Measurements from ENCODE around the gene MED29. TPM values are rescaled to one million over a fixed set of nuclear protein-coding genes. Genes with fewer than 3 reads are reported as not detected.

MED29 gene
- total RNA-seq, 1 donor from 2014 or later, result 46.8 TPM

DNA sequence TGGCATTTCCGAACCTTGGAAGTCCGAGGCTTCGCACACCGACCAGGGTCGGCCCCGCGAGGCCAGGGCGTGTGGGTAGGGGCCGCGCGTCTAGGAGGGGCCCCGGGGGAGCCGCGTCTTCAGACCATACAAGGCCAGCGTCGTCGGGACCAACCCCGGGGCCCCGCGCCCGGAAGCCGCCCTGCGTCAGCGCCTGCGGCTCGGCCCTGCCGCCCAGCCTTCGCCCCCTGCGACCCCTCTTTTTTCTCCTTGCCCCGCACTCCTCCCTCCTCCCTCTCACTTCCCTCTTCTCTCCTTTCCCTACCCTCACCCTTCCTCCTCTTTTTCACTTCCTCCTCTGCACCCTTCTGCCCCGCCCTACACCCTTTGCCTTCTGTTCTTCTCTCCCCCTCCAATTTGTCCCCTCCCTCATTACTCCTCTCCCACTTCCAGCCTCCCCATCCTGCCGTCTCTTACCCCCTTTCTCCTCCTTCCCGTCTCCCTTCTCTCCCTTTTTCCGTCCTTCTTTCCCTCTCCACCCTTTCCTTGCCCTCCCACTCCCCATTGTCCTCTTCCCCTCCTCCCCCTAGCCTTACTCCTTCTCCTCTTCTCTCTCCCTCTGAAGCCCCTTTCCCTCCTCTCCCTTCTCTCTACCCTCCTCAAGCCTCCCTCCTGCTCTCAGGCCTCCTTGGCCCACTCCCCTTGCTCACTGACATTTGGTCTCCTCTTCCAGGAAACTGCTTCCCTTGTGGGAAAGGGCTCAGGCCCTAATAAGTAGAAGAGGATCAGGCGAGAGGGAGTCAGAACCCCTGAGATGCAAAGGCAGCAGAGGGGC lies 19.0 kb downstream of the MED29 start:
- intact Hi-C loops (cut with micrococcal nuclease), result no loop called here

DNA sequence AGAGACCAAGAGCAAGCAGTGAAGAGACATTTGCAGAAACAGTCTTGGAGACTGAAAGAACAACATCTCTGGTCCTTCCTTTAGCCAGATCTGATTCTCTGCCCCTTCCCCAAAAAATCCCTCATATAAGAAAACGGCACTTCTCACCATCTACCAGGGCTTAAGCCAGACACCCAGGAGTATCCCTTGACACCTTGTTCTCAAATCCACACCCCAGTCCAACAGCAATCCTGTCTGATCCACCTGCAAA lies 19.6 kb downstream of the MED29 start:
- intact Hi-C loops (cut with micrococcal nuclease), result loop anchor here (1.0 kb wide), 2 partner anchors 13 to 198 kb away; no protein-coding TSS in a partner anchor

- intact Hi-C loops (cut with micrococcal nuclease), result loop anchor here (1.0 kb wide), 2 partner anchors 14 to 199 kb away; no protein-coding TSS in a partner anchor
Measured at GRCh38 chr19:39411081-39411831, 20.1 kb downstream of the MED29 start.

- intact Hi-C loops (cut with micrococcal nuclease), result loop anchor here (1.0 to 2.0 kb wide), 16 partner anchors 14 to 1340 kb away; partner anchors contain the start of genes EID2, EID2B, GMFG and MED29
Measured at GRCh38 chr19:39411832-39412099, 20.6 kb downstream of the MED29 start.

DNA sequence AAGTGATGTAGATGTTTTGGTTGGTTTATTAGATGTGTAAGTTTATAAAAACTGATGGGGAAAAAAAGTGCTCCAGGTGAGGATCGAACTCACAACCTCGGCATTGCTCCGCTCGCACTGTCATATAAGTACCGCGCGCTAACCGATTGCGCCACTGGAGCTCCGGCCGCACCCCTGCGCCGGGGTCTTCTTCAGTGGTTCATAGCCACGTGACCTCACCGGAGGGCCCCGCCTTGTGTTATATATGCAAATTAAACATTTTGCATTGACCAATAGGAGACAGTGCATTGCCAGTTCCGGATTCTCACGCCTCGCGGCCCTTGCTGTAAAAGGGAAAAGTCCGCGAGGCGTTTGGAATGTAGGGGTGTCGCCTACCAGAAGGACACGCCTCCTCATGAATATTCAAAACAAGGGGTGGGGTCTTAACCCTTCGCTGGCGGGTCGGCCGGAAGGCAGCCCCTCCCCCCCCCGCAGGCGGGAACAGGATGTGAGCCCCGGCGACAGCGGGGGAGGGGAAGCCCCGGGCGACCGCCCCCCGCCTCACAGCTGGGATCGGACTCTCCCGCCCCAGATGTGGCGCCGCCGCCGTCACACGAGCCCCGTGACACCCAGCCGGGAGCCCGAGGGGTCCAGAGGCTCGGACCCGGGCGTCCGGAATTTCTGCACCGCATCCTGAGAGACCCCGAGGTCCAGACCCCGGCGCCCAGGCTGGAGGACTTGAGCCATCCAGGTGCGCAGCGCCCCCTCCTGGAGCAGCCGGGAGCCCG lies 21.1 kb downstream of the MED29 start, which contains the start of gene PLEKHG2:
Gene PLEKHG2 (plus strand): TSS at position 570 of the 767 bp plus-strand sequence. CDS start 1,418 bp downstream, outside the sequence.
- intact Hi-C loops (cut with micrococcal nuclease), result loop anchor here (1.0 to 2.0 kb wide), 14 partner anchors 18 to 1339 kb away; partner anchors contain the start of genes EID2, EID2B, GMFG and MED29

DNA sequence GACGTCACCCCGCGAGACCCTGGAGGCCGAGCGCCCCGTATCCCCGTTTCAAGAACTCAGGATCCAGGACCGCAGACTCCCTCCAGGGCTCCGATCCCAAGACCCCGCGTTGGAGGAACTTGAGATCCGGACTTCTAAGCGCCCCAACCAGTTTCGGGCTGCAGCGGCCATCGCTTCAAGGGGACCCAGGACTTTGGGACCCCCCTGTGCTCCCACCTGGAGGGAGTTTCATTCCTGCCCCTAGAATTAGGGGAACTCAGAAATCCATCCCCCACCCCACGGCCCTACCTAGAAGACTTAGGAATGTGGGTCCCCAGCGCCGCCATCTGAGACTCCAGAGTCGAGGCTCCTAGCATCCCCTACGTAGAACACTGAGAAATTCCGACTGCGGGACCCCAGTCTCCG lies 21.7 kb downstream of the MED29 start:
- intact Hi-C loops (cut with micrococcal nuclease), result loop anchor here (1.0 to 2.0 kb wide), 14 partner anchors 17 to 1338 kb away; partner anchors contain the start of genes EID2, EID2B, GMFG and MED29

DNA sequence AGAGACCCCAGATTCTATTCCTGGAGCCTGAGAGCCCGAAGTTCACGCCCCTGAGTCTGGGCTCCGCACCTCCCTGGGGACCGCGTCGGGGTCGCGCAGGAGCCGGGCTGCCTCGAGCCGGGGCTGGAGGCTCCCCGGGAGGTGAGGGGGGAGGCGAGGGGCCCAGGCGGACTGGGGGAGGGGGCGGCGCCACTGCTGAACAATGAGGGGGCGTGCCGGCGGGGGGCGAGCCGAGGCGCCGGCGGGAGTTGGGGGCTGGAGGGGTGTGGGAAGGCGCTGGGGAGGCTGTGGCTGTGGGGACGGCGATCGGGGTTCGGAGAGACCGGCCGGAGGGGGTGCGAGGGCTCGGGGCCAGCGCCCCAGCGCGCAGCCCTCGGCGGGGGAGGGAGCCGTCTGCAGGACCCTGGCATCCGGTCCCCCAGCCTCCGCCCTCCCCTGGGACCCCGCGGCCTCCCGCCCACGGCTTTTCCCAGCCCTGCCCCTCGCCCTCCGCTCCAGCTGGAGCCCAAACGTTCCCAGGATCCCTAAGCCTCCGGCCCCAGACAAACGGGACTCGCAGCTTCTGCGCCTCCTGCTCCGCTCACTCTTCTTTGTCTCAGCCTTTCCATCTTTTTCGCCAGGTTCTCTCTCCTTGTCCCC lies 22.2 kb downstream of the MED29 start:
- intact Hi-C loops (cut with micrococcal nuclease), result loop anchor here (2.0 kb wide), 2 partner anchors 67 to 563 kb away; partner anchors contain the start of gene TIMM50

- intact Hi-C loops (cut with micrococcal nuclease), result loop anchor here (2.0 kb wide), 2 partner anchors 67 to 563 kb away; partner anchors contain the start of gene TIMM50
Measured at GRCh38 chr19:39413911-39414608, 22.9 kb downstream of the MED29 start.

DNA sequence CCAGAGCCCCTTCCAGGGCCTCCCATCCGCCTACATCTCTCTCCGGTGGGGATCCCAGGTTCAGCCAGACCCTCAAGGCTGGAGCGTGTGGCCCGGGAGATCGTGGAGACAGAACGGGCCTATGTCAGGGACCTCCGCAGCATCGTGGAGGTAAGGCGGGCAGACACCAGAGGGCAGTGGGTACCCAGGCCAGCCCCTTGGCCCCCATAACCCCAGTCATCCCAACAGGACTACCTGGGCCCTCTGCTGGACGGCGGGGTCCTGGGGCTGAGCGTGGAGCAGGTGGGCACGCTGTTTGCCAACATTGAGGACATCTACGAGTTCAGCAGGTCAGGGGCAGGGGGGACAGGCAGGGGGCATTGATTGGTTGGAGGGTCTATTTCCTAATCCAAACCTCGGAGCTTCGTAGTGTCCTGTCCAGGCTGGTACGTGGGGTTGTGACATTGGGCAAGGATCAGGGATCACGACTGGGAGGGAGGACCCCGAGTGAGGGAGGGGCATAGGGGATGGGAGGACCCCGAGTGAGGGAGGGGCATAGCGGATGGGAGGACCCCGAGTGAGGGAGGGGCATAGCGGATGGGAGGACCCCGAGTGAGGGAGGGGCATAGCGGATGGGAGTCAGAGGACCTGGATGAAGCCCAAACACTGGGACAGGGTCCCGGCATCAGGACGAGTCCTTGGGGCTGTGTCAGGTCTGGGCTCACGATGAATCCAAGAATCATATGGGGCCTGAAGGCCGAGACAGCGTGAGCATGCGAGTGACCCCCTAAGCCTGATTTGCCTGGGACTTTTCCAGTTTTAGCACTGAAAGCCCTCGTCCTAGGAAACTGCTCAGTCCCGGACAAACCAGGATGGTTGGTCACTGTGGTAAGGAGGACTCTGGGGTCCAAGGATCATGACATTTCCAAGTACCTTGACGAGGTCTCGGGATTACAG lies 24.2 kb downstream of the MED29 start:
- intact Hi-C loops (cut with micrococcal nuclease), result no loop called here

- intact Hi-C loops (cut with micrococcal nuclease), result no loop called here
Measured at GRCh38 chr19:39416152-39417120, 25.3 kb downstream of the MED29 start.

DNA sequence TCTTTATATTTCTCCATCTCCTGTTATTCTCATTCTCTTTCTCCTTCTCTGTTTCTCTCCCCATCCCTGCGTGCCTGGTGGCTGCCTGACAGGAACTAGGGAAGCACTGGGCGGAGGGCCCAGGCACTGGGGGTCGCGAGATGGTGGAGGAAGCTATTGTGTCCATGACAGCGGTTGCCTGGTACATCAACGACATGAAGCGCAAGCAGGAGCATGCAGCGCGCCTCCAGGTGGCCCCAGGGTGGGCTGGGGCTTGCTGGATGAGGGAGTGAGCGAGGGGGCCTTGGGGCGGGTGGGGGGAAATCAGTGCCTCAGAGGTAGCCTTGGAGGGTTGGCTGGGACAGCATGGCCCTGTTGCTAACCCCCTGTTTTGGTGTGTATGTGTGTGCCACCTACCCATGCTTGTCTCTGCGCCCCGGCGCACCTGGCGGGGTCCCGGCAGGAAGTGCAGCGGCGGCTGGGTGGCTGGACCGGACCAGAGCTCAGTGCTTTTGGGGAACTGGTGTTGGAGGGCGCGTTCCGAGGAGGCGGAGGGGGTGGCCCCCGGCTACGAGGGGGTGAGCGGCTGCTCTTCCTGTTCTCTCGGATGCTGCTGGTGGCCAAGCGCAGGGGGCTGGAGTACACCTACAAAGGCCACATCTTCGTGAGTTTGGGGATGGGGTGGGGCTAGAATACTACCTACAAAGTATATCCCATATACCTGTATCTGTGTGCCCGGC lies 26.4 kb downstream of the MED29 start:
- intact Hi-C loops (cut with micrococcal nuclease), result no loop called here

DNA sequence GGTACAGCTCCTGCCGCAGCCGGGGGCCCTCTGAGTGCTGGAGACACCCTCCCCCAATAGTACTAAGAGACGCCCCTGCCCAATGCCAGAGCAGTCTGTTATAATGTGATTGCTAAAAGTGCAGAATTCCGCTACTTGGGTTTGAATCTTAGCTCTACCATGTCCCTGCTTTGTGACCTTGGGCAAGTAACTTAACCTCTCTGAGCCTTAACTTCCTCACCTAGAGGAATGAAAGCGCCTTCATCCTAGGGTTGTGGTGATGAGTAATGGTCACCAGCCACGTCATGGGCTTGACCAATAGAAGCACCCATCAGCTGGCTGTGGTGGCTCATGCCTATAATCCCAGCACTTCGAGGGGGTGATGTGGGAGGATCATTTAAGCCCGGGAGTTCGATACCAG lies 27.8 kb downstream of the MED29 start:
- intact Hi-C loops (cut with micrococcal nuclease), result no loop called here

DNA sequence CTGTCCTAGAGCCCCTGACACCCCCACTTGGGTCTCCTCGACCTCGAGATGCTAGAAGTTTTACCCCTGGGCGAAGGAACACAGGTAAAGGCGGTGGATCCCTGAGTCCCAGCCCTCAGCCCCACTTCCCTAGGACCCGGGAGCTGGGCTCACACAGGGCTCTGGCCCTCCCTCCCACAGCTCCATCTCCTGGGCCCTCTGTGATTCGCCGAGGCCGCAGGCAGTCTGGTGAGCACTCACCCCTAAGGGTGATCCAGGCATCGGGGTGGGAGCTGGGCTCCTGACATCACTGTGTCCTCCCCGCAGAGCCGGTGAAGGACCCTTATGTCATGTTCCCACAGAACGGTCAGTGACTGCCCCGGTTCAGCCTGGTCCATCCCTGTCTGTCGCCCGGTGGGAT lies 29.6 kb downstream of the MED29 start:
- intact Hi-C loops (cut with micrococcal nuclease), result no loop called here

- intact Hi-C loops (cut with micrococcal nuclease), result no loop called here
Measured at GRCh38 chr19:39422020-39422419, 30.8 kb downstream of the MED29 start.

GRCh38 chr19:39423258-39424086 lies 32.3 kb downstream of the MED29 start:
- intact Hi-C loops (cut with micrococcal nuclease), result no loop called here

GRCh38 chr19:39424934-39425333 lies 33.8 kb downstream of the MED29 start:
- intact Hi-C loops (cut with micrococcal nuclease), result no loop called here

DNA sequence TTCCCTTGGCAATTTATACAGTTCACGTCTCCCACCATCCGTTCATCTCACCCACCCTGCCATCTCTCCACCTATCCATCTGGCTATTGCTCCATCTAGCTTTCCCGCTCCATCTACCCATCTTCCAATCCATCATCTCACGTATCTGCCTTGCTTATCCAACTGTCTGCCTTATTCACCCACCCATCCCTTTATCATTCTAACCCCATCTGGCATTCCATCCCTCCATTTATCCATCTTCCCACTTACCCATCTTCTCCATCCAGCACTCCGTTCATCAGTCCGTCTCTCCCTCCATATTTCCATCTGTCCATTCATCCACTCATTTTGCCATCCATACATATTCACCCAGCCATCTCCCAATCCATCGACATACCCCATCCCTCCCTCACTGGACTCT lies 34.6 kb downstream of the MED29 start:
- intact Hi-C loops (cut with micrococcal nuclease), result no loop called here
